DMS53 treated with DMSO at 0.1 percent for 48 hours (cell line): Measurements from ENCODE around the gene RAVER1.
"Not testable (repeated sequence)": the region's sequence is repeated elsewhere in the genome, so short reads cannot be mapped to it uniquely, and the experiment has no call there.

Experiments used
- DNase-seq: peaks from one replicate; lab custom pipeline; 2025; ENCODE audit not compliant: unreplicated experiment; lab: John Stamatoyannopoulos, UW

The RAVER1 gene

DNA sequence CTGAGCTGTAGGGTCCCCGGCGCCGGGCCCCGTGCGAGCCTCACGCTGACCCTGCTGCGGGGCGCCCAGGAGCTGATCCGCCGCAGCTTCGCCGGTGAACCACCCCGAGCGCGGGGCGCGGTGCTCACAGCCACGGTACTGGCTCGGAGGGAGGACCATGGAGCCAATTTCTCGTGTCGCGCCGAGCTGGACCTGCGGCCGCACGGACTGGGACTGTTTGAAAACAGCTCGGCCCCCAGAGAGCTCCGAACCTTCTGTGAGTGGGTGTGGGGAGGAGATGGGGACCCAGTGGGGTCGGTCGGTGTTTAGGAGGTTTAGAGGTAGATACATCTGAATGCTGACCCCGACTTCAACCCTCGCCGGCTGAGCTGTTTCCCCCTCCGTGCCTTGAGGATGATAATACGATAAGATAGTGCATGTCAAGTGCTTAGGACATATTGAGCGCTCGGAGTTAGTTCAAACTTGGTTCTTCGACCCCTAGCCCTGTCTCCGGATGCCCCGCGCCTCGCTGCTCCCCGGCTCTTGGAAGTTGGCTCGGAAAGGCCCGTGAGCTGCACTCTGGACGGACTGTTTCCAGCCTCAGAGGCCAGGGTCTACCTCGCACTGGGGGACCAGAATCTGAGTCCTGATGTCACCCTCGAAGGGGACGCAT lies 41.6 kb downstream of the RAVER1 start:
- no peak for DNase-seq

GRCh38 chr19:10290876-10291553 lies 42.3 kb downstream of the RAVER1 start:
- peak; percentile 19 for DNase-seq

DNA sequence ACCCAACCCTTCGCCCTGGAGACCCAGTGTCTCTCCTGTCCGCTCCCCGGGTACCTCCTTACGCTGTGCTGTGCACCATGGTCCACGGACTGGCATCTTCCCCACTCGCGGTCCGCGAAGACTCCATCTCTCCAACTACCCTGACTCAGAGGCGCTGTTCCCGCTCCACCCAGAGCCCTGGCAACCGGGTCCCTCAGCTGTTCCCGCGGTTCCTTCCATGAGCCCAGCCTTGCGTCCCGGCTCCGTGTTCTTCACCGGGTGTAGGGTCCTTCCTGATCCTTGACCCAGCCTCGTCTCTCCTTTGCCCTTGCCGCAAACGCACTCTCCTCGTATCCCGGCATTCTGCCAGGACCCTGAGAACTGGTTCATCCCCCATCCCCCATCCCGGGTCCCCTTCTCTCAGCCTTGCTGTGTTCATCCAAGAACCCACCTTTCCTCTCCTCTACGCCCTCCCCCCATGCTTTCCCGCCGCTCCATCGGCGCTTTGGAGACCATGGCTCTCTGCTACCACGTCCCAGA lies 42.9 kb downstream of the RAVER1 start:
- no peak for DNase-seq

GRCh38 chr19:10289836-10290356 lies 43.4 kb downstream of the RAVER1 start, which contains the start of gene ICAM5:
ICAM5 (plus strand) TSS chr19:10289952; CDS start chr19:10290044, 92 bp downstream.
- DNase-seq: peak; percentile 12

GRCh38 chr19:10289167-10289835 lies 44.0 kb downstream of the RAVER1 start:
- DNase-seq: peak; percentile 67

DNA sequence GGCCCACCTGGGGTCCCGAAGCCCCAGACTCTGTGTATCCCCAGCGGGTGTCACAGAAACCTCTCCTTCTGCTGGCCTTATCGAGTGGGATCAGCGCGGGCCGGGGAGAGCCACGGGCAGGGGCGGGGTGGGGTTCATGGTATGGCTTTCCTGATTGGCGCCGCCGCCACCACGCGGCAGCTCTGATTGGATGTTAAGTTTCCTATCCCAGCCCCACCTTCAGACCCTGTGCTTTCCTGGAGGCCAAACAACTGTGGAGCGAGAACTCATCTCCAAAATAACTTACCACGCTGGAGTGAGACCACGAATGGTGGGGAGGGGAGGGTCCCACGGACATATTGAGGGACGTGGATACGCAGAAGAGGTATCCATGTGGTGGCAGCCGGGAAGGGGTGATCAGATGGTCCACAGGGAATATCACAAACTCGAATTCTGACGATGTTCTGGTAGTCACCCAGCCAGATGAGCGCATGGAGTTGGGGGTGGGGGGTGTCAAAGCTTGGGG lies 44.6 kb downstream of the RAVER1 start:
- DNase-seq: peak; percentile 56

GRCh38 chr19:10286803-10287737 lies 46.3 kb downstream of the RAVER1 start, which contains the start of gene ICAM4:
ICAM4 (plus strand) TSS chr19:10286955; CDS start chr19:10287013, 58 bp downstream.
- no peak for DNase-seq

DNA sequence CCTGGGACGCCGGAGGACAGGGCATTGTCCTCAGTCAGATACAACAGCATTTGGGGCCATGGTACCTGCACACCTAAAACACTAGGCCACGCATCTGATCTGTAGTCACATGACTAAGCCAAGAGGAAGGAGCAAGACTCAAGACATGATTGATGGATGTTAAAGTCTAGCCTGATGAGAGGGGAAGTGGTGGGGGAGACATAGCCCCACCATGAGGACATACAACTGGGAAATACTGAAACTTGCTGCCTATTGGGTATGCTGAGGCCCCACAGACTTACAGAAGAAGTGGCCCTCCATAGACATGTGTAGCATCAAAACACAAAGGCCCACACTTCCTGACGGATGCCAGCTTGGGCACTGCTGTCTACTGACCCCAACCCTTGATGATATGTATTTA lies 47.9 kb downstream of the RAVER1 start:
- no peak for DNase-seq

GRCh38 chr19:10284960-10285278 lies 48.4 kb downstream of the RAVER1 start:
- DNase-seq: no peak

- no peak for DNase-seq
These were observed 49.0 kb downstream of the RAVER1 start for GRCh38 chr19:10284065-10284959.

GRCh38 chr19:10283301-10284064 lies 49.8 kb downstream of the RAVER1 start:
- no peak for DNase-seq

DNA sequence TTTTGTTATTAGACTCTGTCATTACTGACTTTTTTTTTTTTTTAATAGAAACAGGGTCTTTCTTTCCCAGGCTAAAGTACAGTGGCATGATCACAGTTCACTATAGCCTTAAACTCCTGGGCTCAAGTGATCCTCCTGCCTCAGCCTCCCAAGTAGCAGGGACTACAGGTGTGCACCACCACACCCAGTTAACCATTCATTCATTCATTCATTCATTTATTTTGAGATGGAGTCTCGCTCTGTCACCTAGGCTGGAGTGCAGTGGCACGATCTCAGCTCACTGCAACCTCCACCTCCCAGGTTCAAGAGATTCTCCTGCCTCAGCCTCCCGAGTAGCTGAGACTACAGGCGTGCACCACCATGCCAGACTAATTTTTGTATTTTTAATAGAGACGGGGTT lies 51.3 kb downstream of the RAVER1 start:
- not testable (repeated sequence) for DNase-seq

GRCh38 chr19:10279737-10280442 lies 53.4 kb downstream of the RAVER1 start:
- DNase-seq: no peak

- DNase-seq: no peak
These were observed 54.4 kb downstream of the RAVER1 start for GRCh38 chr19:10278935-10279334.

DNA sequence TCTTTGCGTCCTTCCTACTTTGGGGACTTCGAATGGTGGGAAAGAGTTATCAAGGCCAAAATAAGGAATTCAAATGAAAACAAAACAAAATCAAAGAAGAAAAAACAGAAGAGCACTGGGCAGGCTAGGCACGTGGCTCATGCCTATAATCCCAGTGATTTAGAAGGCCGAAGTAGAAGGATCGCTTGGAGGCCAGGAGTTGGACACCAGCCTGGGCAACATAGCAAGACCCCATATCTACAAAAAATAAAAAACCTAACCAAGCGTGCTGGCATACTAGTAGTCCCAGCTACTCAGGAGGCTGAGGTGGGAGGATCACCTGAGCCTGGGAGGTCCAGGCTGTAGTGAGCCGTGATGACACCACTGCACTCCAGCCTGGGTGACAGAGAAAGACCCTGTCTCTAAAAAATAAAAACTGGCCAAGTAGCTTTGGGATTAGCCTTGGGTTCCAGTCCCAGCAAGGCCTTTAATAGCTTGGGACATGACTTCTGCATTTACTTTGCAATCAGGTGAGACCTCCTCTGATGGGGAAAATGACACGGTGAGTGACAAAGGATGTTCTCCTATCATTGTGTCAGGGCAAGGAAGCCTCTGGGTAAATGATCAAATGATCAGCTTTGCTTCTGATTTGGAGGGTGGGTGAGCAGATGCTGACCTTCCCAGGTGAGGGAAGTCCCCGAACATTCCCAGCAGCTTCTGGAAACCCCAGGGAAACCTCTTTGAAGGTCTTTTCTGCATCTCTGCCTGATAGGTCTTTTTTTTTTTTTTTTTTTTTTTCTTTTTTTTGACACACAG lies 55.3 kb downstream of the RAVER1 start:
- no peak for DNase-seq

DNA sequence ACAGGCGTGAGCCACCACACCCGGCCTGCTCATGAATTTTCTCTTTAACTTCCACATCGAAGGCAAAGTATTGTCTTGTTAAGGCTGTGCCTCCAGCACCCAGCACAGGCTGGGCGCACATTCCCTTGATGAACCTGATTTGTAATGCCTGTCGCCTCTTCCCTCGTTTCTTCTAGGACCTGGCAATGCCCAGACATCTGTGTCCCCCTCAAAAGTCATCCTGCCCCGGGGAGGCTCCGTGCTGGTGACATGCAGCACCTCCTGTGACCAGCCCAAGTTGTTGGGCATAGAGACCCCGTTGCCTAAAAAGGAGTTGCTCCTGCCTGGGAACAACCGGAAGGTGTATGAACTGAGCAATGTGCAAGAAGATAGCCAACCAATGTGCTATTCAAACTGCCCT lies 58.7 kb downstream of the RAVER1 start:
- DNase-seq: no peak

- no peak for DNase-seq
These were observed 61.7 kb downstream of the RAVER1 start for GRCh38 chr19:10271543-10272086.
